CD4-positive, alpha-beta T cell (primary cell): ENCODE results near the gene BTRC. TPM values are rescaled to one million over a fixed set of nuclear protein-coding genes. Genes with fewer than 3 reads are reported as not detected.

Source experiments
- ATAC-seq: fragments of 200-7000 bp; cut with Tn5 transposase; one replicate; pipeline ENCODE4 v1.10.0; 2022; ENCODE audit warnings: mild to moderate bottlenecking; ENCODE audit not compliant: poor library complexity
- CTCF ChIA-PET: fragments of 350-600 bp; sonication (Branson Sonifier 250); formaldehyde crosslinking; loops from one replicate; lab custom pipeline; 2021; ENCODE audit warnings: antibody characterized with exemption, inconsistent platforms; lab: Charles Lee
- POLR2A ChIA-PET: fragments of 350-600 bp; sonication (Branson Sonifier 250); formaldehyde crosslinking; loops from one replicate; lab custom pipeline; 2021; ENCODE audit warnings: antibody characterized with exemption, inconsistent platforms; lab: Charles Lee
- DNase-seq, 14 experiments: peaks; one replicate each; pipeline ENCODE4 v3.0.0-alpha.2; 2013 to 2020; ENCODE audit warnings: mixed read lengths in 2 of 14
- H3K27ac ChIP-seq, 2 donors: one replicate each; pipeline versions ENCODE4 v1.5.1 to v1.7.0; 2013; ENCODE audit warnings: low read length in 2 of 2, low read depth in 1 of 2, mild to moderate bottlenecking in 1 of 2
- H3K27me3 ChIP-seq, 2 experiments: 1 replicate in 1 of 2; 2 replicates in 1 of 2; pipeline versions ENCODE4 v1.6.1 to v1.7.0; 2013; ENCODE audit warnings: low read length in 2 of 2, control low read depth in 1 of 2, mild to moderate bottlenecking in 1 of 2, moderate library complexity in 1 of 2; ENCODE audit not compliant: insufficient read depth in 2 of 2, control insufficient read depth in 1 of 2
- H3K36me3 ChIP-seq: one replicate; pipeline ENCODE4 v1.6.1; 2013; ENCODE audit warnings: low read length, control low read depth; ENCODE audit not compliant: insufficient read depth
- H3K4me1 ChIP-seq: one replicate; pipeline ENCODE4 v1.6.1; 2013; ENCODE audit warnings: low read length, control low read depth; ENCODE audit not compliant: insufficient read depth
- H3K4me3 ChIP-seq: one replicate; pipeline ENCODE4 v1.5.1; 2013; ENCODE audit warnings: mild to moderate bottlenecking, low read length, moderate library complexity
- H3K9me3 ChIP-seq, 2 experiments: 1 replicate in 1 of 2; 2 replicates in 1 of 2; pipeline versions ENCODE4 v1.6.1 to v1.7.0; 2013; ENCODE audit warnings: low read length in 2 of 2, mild to moderate bottlenecking in 2 of 2, control low read depth in 1 of 2, moderate library complexity in 1 of 2; ENCODE audit not compliant: control insufficient read depth in 1 of 2, insufficient read depth in 1 of 2
- H3K27ac Mint-ChIP-seq: one replicate; pipeline ENCODE4 v1.8.0; 2020; ENCODE audit warnings: mixed read lengths
- H3K27me3 Mint-ChIP-seq: one replicate; pipeline ENCODE4 v1.8.0; 2021; ENCODE audit warnings: mixed read lengths
- H3K36me3 Mint-ChIP-seq: one replicate; pipeline ENCODE4 v1.8.0; 2021; ENCODE audit warnings: low read depth, mixed read lengths
- H3K4me1 Mint-ChIP-seq: one replicate; pipeline ENCODE4 v1.8.0; 2021; ENCODE audit warnings: low read depth, mixed read lengths
- H3K4me3 Mint-ChIP-seq: one replicate; pipeline ENCODE4 v1.8.0; 2020; ENCODE audit warnings: mild to moderate bottlenecking, mixed read lengths
- H3K9me3 Mint-ChIP-seq: one replicate; pipeline ENCODE4 v1.8.0; 2020; ENCODE audit warnings: mixed read lengths
- CTCF ChIP-seq: fragments of 200-600 bp; IDR thresholded peaks from one replicate; pipeline ENCODE4 v1.8.0; 2022; ENCODE audit warnings: antibody characterized with exemption, mild to moderate bottlenecking
- intact Hi-C, 2 experiments: fragments of 100-400 bp; cut with DNase I in 1 of 2; cut with micrococcal nuclease in 1 of 2; formaldehyde crosslinking; loops; one replicate each; pipeline versions ENCODE4 v1.15.1 to v1.9.0; 2023 to 2025; cut with DNase I, micrococcal nuclease
- total RNA-seq, 174 experiments: library from RNA in 2 of 174; stranded (reverse) in 2 of 174; gene quantifications; one replicate each; pipeline ENCODE4 v1.2.3 and lab custom pipeline; 2021 to 2026

BTRC gene
- total RNA-seq, 2 experiments from 2014 or later, result 13.1 to 13.2 TPM

- H3K4me3 Mint-ChIP-seq, result no peak overlapping the region
- H3K4me1 ChIP-seq, result no peaks in the 10 kb centered on the region
- no peaks in the 10 kb centered on the region for H3K27me3 ChIP-seq
- H3K4me3 ChIP-seq, result no peak overlapping the region
- no peak for TF ChIP-seq CTCF
- ChIA-PET CTCF (no interaction called here), POLR2A (interaction anchor here (0.6 kb wide), 1 partner anchor 9 kb away, joined by 3 read pairs; no protein-coding TSS in a partner anchor)
- no peaks in the 10 kb centered on the region for H3K9me3 ChIP-seq
- intact Hi-C loops, result no loop called here
- H3K27me3 Mint-ChIP-seq, result no peaks in the 10 kb centered on the region
- ATAC-seq (no peak), DNase-seq (no peak)
- peaks cover 6% of the 10 kb centered on the region for H3K36me3 Mint-ChIP-seq
- no peak overlapping the region for H3K27ac ChIP-seq
- no peak overlapping the region for H3K27ac Mint-ChIP-seq
- no peaks in the 10 kb centered on the region for H3K9me3 Mint-ChIP-seq
- H3K4me1 Mint-ChIP-seq, result peaks cover 29% of the 10 kb centered on the region
- peaks cover 4% of the 10 kb centered on the region for H3K36me3 ChIP-seq
Measured at GRCh38 chr10:101403161-101403560, 49.2 kb downstream of the BTRC start.

- ChIA-PET CTCF (no interaction called here), POLR2A (no interaction called here)
- Mint-ChIP-seq H3K9me3 (peaks cover 4% of the 10 kb centered on the region), H3K27me3 (no peaks in the 10 kb centered on the region), H3K4me1 (peaks cover 22% of the 10 kb centered on the region), H3K36me3 (peaks cover 16% of the 10 kb centered on the region), H3K27ac (no peak overlapping the region), H3K4me3 (no peak overlapping the region)
- H3K27me3 ChIP-seq, result no peaks in the 10 kb centered on the region
- no peak overlapping the region for H3K4me3 ChIP-seq
- no peak for TF ChIP-seq CTCF
- no peaks in the 10 kb centered on the region for H3K9me3 ChIP-seq
- DNase-seq (no peak), ATAC-seq (no peak)
- peaks cover 4% of the 10 kb centered on the region for H3K36me3 ChIP-seq
- no peaks in the 10 kb centered on the region for H3K4me1 ChIP-seq
- intact Hi-C loops, result no loop called here
- H3K27ac ChIP-seq, result no peak overlapping the region
Measured at GRCh38 chr10:101405001-101405400, 51.0 kb downstream of the BTRC start.

GRCh38 chr10:101411598-101411997 lies 57.6 kb downstream of the BTRC start:
- ATAC-seq, result no peak
- TF ChIP-seq CTCF, result no peak
- intact Hi-C loops, result no loop called here
- Histone ChIP-seq H3K27me3 (no peaks in the 10 kb centered on the region), H3K4me1 (no peaks in the 10 kb centered on the region), H3K4me3 (no peak overlapping the region), H3K9me3 (peaks cover 9 to 11% of the 10 kb centered on the region in 2 experiments), H3K27ac (no peak overlapping the region), H3K36me3 (peaks cover 4% of the 10 kb centered on the region)
- Mint-ChIP-seq H3K27ac (no peak overlapping the region), H3K4me3 (no peak overlapping the region), H3K9me3 (peaks cover 4% of the 10 kb centered on the region), H3K4me1 (peaks cover 13% of the 10 kb centered on the region), H3K27me3 (no peaks in the 10 kb centered on the region), H3K36me3 (peaks cover 41% of the 10 kb centered on the region)
- DNase-seq, result no peak
- ChIA-PET CTCF (no interaction called here), POLR2A (no interaction called here)
